ENCODE data around the gene NCCRP1.
"Not testable (repeated sequence)": the region's sequence is repeated elsewhere in the genome, so short reads cannot be mapped to it uniquely, and the experiment has no call there.

Gene NCCRP1

GRCh38 chr19:39240421-39240820, 43.7 kb downstream of the NCCRP1 start:
- DNase-seq (ENCODE audit: low spot score): no peak
- TF ChIP-seq CTCF (IDR thresholded peaks at IDR 0.05; ENCODE audit: extremely low read depth, missing control alignments): no peak

- not testable (repeated sequence) for DNase-seq (ENCODE audit: low spot score)
Observed at GRCh38 chr19:39243741-39244140, 47.0 kb downstream of the NCCRP1 start.

GRCh38 chr19:39244410-39245100, 47.8 kb downstream of the NCCRP1 start, which contains the start of gene IFNL3:
Gene IFNL3 (minus strand): TSS chr19:39245006. CDS start chr19:39244967, 39 bp downstream.
- not testable (repeated sequence) for DNase-seq (ENCODE audit: low spot score)

GRCh38 chr19:39245166-39245565, 48.4 kb downstream of the NCCRP1 start:
- not testable (repeated sequence) for DNase-seq (ENCODE audit: low spot score)

- TF ChIP-seq CTCF (IDR thresholded peaks at IDR 0.05; ENCODE audit: extremely low read depth, missing control alignments): no peak
- DNase-seq (ENCODE audit: low spot score): no peak
Observed at GRCh38 chr19:39246951-39247669, 50.3 kb downstream of the NCCRP1 start.

GRCh38 chr19:39247701-39248664, 51.2 kb downstream of the NCCRP1 start:
- no peak for TF ChIP-seq CTCF (IDR thresholded peaks at IDR 0.05; ENCODE audit: extremely low read depth, missing control alignments)
- DNase-seq (ENCODE audit: low spot score): no peak

GRCh38 chr19:39248806-39249205, 52.0 kb downstream of the NCCRP1 start, which contains the start of gene IFNL4:
Gene IFNL4 (minus strand): TSS chr19:39248856.
- no peak for DNase-seq (ENCODE audit: low spot score)
- no peak for TF ChIP-seq CTCF (IDR thresholded peaks at IDR 0.05; ENCODE audit: extremely low read depth, missing control alignments)

- no peak for TF ChIP-seq CTCF (IDR thresholded peaks at IDR 0.05; ENCODE audit: extremely low read depth, missing control alignments)
- no peak for DNase-seq (ENCODE audit: low spot score)
Observed at GRCh38 chr19:39251081-39251480, 54.3 kb downstream of the NCCRP1 start.
